GM19452 (cell line): Measurements from ENCODE around the gene PTPRD.

ENCODE experiments used
- ATAC-seq: cut with Tn5 transposase; IDR thresholded peaks from one replicate; pipeline ENCODE4 v1.9.1; 2021; ENCODE audit not compliant: unreplicated experiment

PTPRD gene

DNA sequence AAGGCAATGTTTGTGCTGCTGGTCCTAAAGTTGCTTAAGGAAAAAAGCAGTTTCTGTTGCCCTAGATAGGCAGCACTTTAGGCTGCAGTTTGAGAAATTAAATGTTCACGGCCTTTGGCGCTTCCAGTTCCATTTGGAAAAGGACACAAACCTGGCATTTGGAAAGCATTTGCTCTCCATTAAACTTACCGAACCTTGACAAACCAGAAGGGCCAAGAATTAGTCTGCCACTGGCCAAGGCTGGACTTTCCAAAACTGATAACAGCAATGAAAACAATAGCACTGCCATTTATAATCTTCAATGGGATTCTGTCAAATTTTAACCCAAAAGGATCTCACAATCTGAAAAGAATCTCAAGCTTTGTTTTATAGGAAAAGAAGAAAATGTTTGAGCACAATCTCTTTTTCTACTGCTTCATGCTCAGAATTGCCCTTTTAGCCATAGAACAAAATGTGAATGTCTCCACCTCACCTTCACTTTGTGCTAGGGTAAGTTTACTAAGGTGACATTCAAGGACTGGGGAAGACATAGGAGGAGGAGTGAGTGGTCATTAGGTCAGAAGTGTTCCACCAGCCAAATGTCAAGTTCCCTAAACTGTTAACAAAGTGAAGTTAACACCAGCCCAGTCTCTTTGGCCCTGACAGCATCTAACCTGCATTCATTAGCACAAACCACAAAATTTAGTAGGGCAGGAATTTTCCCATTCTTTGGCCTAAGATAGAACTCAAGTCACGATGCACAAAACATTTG lies 2229.8 kb downstream of the PTPRD start:
- no peak for ATAC-seq

DNA sequence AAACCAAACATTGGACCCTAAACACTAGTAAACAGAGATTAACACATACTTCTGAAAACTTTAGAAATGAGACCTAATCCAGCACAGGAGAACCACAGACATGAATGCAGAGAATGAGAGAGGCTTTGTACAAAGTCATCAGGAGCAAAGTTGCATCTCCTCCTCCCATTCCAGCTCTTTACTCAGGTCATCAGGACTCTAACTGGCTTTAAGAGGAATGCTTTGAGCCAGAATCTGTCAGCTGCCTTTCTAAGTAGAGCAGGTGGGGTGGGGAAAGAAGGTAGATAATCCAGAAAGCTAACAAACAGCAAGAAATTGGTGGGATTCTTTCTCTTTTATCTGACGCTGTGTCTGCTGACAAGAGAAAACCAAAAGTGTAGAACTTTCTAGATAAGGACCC lies 2230.5 kb downstream of the PTPRD start:
- ATAC-seq, result no peak

DNA sequence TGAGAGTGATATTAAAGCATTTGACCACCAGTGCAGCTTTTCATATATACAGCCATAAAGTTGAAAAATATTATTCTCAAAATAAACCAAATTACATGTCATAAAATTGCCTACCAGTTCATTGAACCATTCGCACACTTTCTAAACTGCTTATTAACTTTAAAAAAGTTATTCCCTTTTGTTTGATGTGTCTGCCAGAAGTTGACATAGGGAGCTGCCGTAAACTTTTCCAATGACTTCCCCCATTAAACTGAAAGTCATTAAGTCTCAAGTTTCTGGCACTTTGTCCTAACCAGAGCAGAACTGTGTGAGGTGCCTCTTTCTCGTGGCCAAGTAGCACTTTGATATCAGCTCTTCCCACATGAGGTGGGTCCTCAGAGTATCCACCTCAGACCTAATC lies 2231.2 kb downstream of the PTPRD start:
- no peak for ATAC-seq

GRCh38 chr9:8374471-8374870 lies 2238.3 kb downstream of the PTPRD start:
- no peak for ATAC-seq

DNA sequence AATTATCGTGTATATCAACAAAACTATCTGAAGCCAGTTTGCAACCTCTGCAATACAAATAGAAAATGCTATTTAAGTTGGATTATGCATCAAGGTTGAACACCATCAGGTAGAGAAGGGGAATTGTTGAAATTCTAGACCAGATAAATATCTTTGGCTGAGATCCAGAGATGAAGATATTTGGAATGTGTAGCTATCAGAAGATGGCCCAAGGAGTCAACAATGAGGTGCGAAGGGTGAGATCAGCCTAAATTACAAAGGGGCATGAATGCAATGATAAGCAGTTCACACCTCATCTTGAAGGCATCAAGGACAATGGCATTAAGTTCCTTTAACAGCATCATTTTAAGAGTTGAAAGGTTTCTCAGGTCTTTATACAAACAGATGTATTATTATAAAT lies 2241.1 kb downstream of the PTPRD start:
- no peak for ATAC-seq

DNA sequence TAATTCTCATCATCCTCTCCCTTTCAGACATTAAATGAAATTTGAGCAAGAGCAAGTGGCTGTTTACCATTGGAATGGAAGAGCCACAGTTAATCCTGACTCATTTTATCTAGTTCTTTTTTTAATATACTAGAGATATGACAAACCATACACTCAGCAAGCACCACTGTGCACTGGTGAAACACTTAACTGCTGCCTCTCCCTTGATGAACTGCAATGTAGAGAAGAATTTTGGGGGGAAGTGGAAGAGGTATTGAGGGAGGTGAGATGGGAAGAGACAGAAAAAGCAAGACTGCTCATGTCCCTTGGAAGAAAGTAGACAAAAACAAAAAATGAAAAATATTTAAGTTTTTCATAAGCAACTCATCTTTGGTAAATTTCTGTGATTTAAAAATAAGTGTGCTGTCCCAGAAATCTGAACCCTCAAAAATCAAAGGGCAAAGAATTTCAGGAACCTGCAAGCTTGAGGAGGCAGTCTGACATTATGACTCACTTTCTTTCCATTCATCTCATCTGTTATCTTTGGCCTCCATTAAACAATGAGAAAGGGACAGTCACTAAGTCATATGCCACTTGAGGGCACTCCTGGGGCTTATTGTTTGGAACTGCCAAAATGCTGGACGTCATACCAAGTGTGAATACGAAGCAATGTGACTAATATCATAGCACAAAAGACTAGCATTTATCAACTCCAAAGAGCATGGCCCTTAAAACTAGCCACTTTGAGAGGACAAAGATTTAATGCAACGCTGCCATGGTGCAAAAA lies 2246.5 kb downstream of the PTPRD start:
- ATAC-seq, result no peak

DNA sequence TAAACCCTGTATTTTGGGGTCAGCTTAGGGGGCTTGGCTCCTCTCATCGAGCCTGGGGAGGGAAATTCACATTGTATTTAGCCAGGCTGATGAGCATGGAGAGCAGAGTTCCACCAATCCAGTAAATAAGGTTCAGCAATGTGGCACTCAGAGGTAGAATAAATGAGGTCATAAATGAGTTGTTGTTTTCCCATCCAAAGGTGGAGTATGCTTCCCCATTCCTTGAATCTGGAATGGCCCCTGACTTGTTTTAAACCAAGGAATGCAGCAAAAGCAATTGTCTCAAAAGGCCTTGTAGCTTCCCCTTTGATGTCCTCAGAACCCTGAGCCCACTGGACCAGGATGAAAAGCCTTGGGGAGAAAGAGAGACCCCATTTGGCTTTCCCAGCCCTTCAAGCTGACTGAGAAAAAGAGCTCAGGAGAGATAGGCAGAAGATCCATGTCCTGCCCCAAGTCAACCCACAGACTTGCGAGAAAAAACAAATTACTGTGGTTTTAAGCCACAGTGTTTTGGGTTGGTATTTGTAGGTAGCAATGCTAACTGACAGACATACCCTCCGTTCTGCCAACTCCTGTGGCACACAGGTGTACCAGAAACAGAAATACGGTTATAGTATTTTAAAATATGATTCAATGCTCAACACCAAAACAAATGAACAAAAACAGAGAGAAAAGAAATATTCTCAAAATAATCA lies 2247.2 kb downstream of the PTPRD start:
- ATAC-seq, result no peak

- no peak for ATAC-seq
Measured at GRCh38 chr9:8365029-8365428, 2247.8 kb downstream of the PTPRD start.

- no peak for ATAC-seq
Measured at GRCh38 chr9:8364026-8364752, 2248.6 kb downstream of the PTPRD start.

- peak; percentile 67 for ATAC-seq
Measured at GRCh38 chr9:8362250-8362649, 2250.6 kb downstream of the PTPRD start.

DNA sequence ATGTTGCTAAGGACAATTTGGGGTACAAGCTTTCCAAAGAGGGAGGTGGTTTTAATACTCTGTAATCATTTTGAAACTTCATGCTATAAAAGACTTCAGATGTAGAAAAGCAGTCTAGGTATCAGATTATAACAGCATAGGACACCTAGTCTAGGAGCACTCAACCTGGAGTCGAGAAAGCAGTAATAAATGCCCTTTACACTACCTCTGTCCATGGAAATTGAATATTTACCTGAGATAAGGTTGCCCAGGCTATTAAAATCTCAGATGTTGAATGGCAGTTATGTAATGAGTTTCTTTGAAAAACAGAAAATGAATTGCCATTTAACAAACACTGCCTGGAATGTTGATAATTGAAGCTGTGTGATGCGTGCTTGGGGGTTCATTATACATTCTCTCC lies 2251.4 kb downstream of the PTPRD start:
- no peak for ATAC-seq

DNA sequence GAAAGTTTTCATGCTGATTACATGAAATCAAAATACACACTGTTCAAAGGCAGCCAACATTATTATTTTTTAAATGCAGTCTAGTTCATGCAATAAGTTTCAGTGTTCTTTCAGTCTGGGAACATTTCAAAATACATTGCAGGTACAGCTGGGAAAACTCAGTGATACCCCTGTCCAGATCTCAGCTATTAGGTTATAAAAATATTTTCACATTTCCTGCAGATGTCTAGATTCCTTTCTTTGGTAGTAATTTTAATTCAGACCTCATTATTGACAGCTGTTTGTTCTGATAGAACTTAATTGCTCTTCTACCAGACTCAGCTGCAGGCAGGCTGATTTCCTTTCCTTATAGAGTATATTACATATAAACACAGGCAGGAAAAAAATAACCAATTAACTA lies 2256.4 kb downstream of the PTPRD start:
- ATAC-seq, result no peak

DNA sequence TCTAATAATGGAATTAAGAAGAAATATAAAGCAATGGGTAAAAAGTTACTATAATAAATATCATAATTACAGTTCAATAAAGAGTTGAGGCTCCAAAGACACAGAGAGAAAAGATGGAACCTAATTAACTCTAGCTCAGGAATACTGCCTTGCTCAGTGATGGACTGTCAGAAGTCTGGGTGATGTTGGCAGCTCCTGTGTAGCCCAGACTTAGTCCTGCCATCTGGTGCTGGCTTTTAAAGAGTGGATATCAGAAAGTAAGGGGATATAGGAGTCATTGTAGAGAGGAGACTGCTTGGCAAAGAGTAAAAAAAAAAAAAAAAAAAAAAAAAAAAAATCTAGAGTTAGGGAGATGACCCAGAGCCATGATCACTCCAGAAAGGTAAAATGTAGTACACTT lies 2261.4 kb downstream of the PTPRD start:
- ATAC-seq, result no peak

GRCh38 chr9:8349901-8350300 lies 2262.9 kb downstream of the PTPRD start:
- no peak for ATAC-seq

DNA sequence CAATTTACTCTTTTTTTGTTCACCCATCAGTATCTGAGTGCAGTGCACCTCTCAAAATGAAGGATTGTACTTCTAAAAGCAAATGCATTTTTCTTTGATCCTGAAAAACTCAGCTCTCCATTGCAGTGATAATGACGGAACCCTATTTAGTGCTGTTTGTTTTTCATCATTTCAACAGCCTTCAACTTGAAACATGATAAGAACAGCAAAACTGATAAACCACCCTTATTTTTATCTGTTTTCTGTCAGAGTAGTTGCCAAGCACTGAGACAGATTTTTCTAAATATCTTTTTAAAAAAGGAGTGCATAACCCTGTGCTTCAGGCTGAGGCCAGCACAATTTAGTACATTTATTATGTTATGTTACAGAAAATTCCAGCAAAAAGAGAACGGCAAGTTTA lies 2263.4 kb downstream of the PTPRD start:
- no peak for ATAC-seq

- no peak for ATAC-seq
Measured at GRCh38 chr9:8348756-8349155, 2264.0 kb downstream of the PTPRD start.

GRCh38 chr9:8346296-8346695 lies 2266.5 kb downstream of the PTPRD start:
- no peak for ATAC-seq

GRCh38 chr9:8338767-8339510 lies 2273.9 kb downstream of the PTPRD start:
- no peak for ATAC-seq

DNA sequence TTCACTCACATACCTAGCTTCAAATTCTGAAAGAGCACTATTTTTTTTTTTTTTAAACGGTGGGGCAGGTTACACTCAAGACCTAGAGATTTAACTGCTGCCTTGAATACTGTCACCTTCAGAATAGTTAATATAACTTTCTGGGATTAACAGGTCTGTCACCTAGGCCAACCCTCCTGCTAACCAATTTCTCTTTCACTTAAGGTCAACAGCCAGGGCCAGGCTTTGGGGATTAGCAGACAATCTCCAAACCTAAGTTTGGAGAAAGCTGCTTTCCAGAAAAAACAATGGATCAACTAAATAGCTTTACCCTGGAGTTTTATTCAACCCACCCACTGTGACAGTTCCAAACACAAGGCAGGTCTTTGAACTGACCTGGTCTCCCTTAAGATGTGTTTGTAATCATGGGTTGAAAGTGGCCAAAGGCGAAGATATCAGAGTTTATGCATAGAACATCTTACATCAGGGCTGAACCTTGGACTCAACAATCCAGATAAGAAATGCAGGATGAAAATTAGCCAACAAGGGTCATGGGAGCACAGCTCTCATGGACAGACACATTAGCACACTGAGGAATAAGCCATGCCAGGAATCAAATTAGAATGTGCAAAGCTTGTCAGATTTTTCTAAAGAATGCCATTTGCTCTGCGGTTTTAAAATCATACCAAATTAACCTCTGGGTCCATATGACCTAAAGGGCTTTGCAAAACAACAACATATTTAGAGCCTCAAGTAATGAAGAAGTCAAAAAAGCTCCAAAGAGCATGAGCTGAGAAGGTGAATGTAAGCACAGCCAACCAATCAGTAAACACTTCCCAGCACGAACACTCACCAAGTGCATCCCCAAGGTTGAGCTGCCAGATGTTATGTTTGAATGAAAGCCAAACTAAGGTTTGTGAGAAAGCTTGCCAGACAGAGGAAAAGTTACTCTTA lies 2274.7 kb downstream of the PTPRD start:
- ATAC-seq, result no peak

- ATAC-seq, result no peak
Measured at GRCh38 chr9:8332871-8333270, 2279.9 kb downstream of the PTPRD start.
